Measurements from ENCODE around the gene KCNMA1. TPM values are rescaled to one million over a fixed set of nuclear protein-coding genes. Genes with fewer than 3 reads are reported as not detected.
"Not testable (repeated sequence)": the region's sequence is repeated elsewhere in the genome, so short reads cannot be mapped to it uniquely, and the experiment has no call there.

The KCNMA1 gene
- total RNA-seq, 4 donors from 2014 or later = 4.6 to 10.5 (median 7.8) TPM

GRCh38 chr10:77341055-77341454 lies 296.6 kb downstream of the KCNMA1 start:
- DNase-seq (ENCODE audit: low spot score in 2 of 2) = no peak
- WGBS = 85% methylated on average over 3 of the region's 3 CpGs
- H3K27ac ChIP-seq = no peak overlapping the region
- no peak overlapping the region for H3K4me3 ChIP-seq
- no peaks in the 10 kb centered on the region for H3K36me3 ChIP-seq
- peaks cover 5% of the 10 kb centered on the region for H3K27me3 ChIP-seq
- TF ChIP-seq CTCF (IDR thresholded peaks at IDR 0.05) = no peak
- TF ChIP-seq POLR2A (IDR thresholded peaks at IDR 0.05) = no peak
- no peak for TF ChIP-seq POLR2AphosphoS5 (IDR thresholded peaks at IDR 0.05)
- no peak for TF ChIP-seq EP300 (IDR thresholded peaks at IDR 0.05)
- no peaks in the 10 kb centered on the region for H3K9me3 ChIP-seq
- H3K4me1 ChIP-seq = no peaks in the 10 kb centered on the region

- DNase-seq (ENCODE audit: low spot score in 2 of 2); H3K27ac ChIP-seq; H3K4me1 ChIP-seq; H3K36me3 ChIP-seq; H3K4me3 ChIP-seq; H3K27me3 ChIP-seq; H3K9me3 ChIP-seq: not testable (repeated sequence)
These were observed 297.7 kb downstream of the KCNMA1 start for GRCh38 chr10:77339872-77340271.

GRCh38 chr10:77339166-77339565 lies 298.4 kb downstream of the KCNMA1 start:
- Histone ChIP-seq H3K27me3 (peaks cover 5% of the 10 kb centered on the region), H3K4me1 (no peaks in the 10 kb centered on the region), H3K36me3 (no peaks in the 10 kb centered on the region), H3K27ac (no peak overlapping the region), H3K4me3 (no peak overlapping the region), H3K9me3 (no peaks in the 10 kb centered on the region)
- no peak for DNase-seq (ENCODE audit: low spot score in 2 of 2)
- WGBS = 70% methylated on average over 1 of the region's 1 CpG
- TF ChIP-seq POLR2A (IDR thresholded peaks at IDR 0.05) (no peak), EP300 (IDR thresholded peaks at IDR 0.05) (no peak), POLR2AphosphoS5 (IDR thresholded peaks at IDR 0.05) (no peak), CTCF (IDR thresholded peaks at IDR 0.05) (no peak)

GRCh38 chr10:77338143-77338542 lies 299.5 kb downstream of the KCNMA1 start:
- Histone ChIP-seq H3K9me3 (no peaks in the 10 kb centered on the region), H3K4me3 (no peak overlapping the region), H3K36me3 (no peaks in the 10 kb centered on the region), H3K27ac (no peak overlapping the region), H3K27me3 (peaks cover 5% of the 10 kb centered on the region), H3K4me1 (no peaks in the 10 kb centered on the region)
- TF ChIP-seq POLR2AphosphoS5 (IDR thresholded peaks at IDR 0.05) (no peak), CTCF (IDR thresholded peaks at IDR 0.05) (no peak), POLR2A (IDR thresholded peaks at IDR 0.05) (no peak), EP300 (IDR thresholded peaks at IDR 0.05) (no peak)
- no peak for DNase-seq (ENCODE audit: low spot score in 2 of 2)
- WGBS = 83% methylated on average over 4 of the region's 4 CpGs

GRCh38 chr10:77334501-77334900 lies 303.1 kb downstream of the KCNMA1 start:
- Histone ChIP-seq H3K27ac (no peak overlapping the region), H3K9me3 (no peaks in the 10 kb centered on the region), H3K36me3 (no peaks in the 10 kb centered on the region), H3K4me1 (no peaks in the 10 kb centered on the region), H3K27me3 (peaks cover 3% of the 10 kb centered on the region), H3K4me3 (no peak overlapping the region)
- 75% methylated on average over 2 of the region's 2 CpGs for WGBS
- no peak for TF ChIP-seq POLR2A (IDR thresholded peaks at IDR 0.05)
- TF ChIP-seq POLR2AphosphoS5 (IDR thresholded peaks at IDR 0.05) = no peak
- TF ChIP-seq EP300 (IDR thresholded peaks at IDR 0.05) = no peak
- no peak for TF ChIP-seq CTCF (IDR thresholded peaks at IDR 0.05)
- DNase-seq (ENCODE audit: low spot score in 2 of 2) = no peak

- Histone ChIP-seq H3K36me3 (no peaks in the 10 kb centered on the region), H3K4me3 (no peak overlapping the region), H3K27ac (no peak overlapping the region), H3K4me1 (no peaks in the 10 kb centered on the region), H3K27me3 (no peaks in the 10 kb centered on the region), H3K9me3 (no peaks in the 10 kb centered on the region)
- no peak for DNase-seq (ENCODE audit: low spot score in 2 of 2)
- TF ChIP-seq POLR2A (IDR thresholded peaks at IDR 0.05) (no peak), EP300 (IDR thresholded peaks at IDR 0.05) (no peak), POLR2AphosphoS5 (IDR thresholded peaks at IDR 0.05) (no peak), CTCF (IDR thresholded peaks at IDR 0.05) (no peak)
- WGBS = 78% methylated on average over 8 of the region's 8 CpGs
These were observed 303.8 kb downstream of the KCNMA1 start for GRCh38 chr10:77333610-77334340.
